SK-N-SH (cell line): ENCODE measurements around the gene POC5. TPM values are rescaled to one million over a fixed set of nuclear protein-coding genes. Genes with fewer than 3 reads are reported as not detected.

Source experiments
- CTCF ChIA-PET: fragments of 300-600, 350-600 bp; formaldehyde crosslinking; extraction: SDS; loops from one replicate; lab custom pipeline; 2021; lab: Yijun Ruan, JAX
- POLR2A ChIA-PET: fragments of 350-600 bp; sonication (Branson Sonifier 250); formaldehyde crosslinking; extraction: SDS; loops from one replicate; lab custom pipeline; 2020; ENCODE audit warnings: antibody characterized with exemption, inconsistent platforms; lab: Yijun Ruan, JAX
- DNase-seq: peaks from one replicate; pipeline ENCODE4 v3.0.0; 2012
- H2AFZ ChIP-seq: fragments of 200-600 bp; sonication (generic); 2 replicates; pipeline ENCODE4 v1.8.1; 2016; ENCODE audit warnings: antibody characterized with exemption, mild to moderate bottlenecking, low read depth
- H3F3A ChIP-seq: fragments of 200-600 bp; sonication (generic); replicated peaks from 2 replicates; pipeline ENCODE3; 2016; ENCODE audit warnings: antibody characterized with exemption, mild to moderate bottlenecking; ENCODE audit not compliant: insufficient read depth
- H3K27ac ChIP-seq, 2 experiments: fragments of 200-500 bp in 1 of 2; fragments of 200-600 bp in 1 of 2; sonication (Bioruptor generic) in 1 of 2; sonication (generic), shearing (Covaris generic) in 1 of 2; 2 replicates each; pipeline versions ENCODE4 v1.5.1 to v1.6.1; 2014 to 2016; ENCODE audit warnings: low read depth in 2 of 2, inconsistent platforms in 1 of 2, low read length in 1 of 2, mild to moderate bottlenecking in 1 of 2, mixed read lengths in 1 of 2
- H3K27me3 ChIP-seq: fragments of 200-600 bp; sonication (generic), shearing (Covaris generic); 2 replicates; pipeline ENCODE4 v1.6.1; 2016; ENCODE audit warnings: mixed run types; ENCODE audit not compliant: insufficient read depth
- H3K36me3 ChIP-seq, 2 experiments: fragments of 200-500 bp in 1 of 2; fragments of 200-600 bp in 1 of 2; sonication (Bioruptor generic) in 1 of 2; sonication (generic) in 1 of 2; replicated peaks in 1 of 2; 2 replicates each; pipeline versions ENCODE3 to v1.5.1; 2014 to 2016; ENCODE audit warnings: low read length in 1 of 2, mild to moderate bottlenecking in 1 of 2; ENCODE audit not compliant: insufficient read depth in 2 of 2, control insufficient read depth in 1 of 2
- H3K4me1 ChIP-seq, 2 experiments: fragments of 200-500 bp in 1 of 2; fragments of 200-600 bp in 1 of 2; sonication (Bioruptor generic) in 1 of 2; sonication (generic), shearing (Covaris generic) in 1 of 2; 2 replicates each; pipeline versions ENCODE4 v1.5.1 to v1.6.1; 2014 to 2016; ENCODE audit warnings: low read depth in 1 of 2, low read length in 1 of 2, mixed run types in 1 of 2; ENCODE audit not compliant: insufficient read depth in 2 of 2, control insufficient read depth in 1 of 2
- H3K4me2 ChIP-seq: fragments of 200-600 bp; sonication (generic), shearing (Covaris generic); 2 replicates; pipeline ENCODE4 v1.6.1; 2017; ENCODE audit warnings: mixed run types
- H3K4me3 ChIP-seq, 2 experiments: fragments of 200-500 bp in 1 of 2; fragments of 200-600 bp in 1 of 2; sonication (Bioruptor generic) in 1 of 2; sonication (generic), shearing (Covaris generic) in 1 of 2; 2 replicates each; pipeline versions ENCODE4 v1.5.1 to v1.8.1; 2014 to 2016; ENCODE audit warnings: low read depth in 2 of 2, inconsistent platforms in 1 of 2, low read length in 1 of 2, mild to moderate bottlenecking in 1 of 2, mixed read lengths in 1 of 2, moderate library complexity in 1 of 2
- H3K79me2 ChIP-seq: fragments of 200-600 bp; sonication (generic); 2 replicates; pipeline ENCODE4 v1.8.1; 2017; ENCODE audit warnings: mild to moderate bottlenecking; ENCODE audit not compliant: insufficient read depth
- H3K9ac ChIP-seq: fragments of 200-600 bp; sonication (generic); 2 replicates; pipeline ENCODE4 v1.6.1; 2017; ENCODE audit warnings: mixed run types
- H3K9me2 ChIP-seq: fragments of 200-600 bp; sonication (generic); 2 replicates; pipeline ENCODE4 v1.6.1; 2017; ENCODE audit warnings: mixed run types
- H3K9me3 ChIP-seq: fragments of 200-600 bp; sonication (generic); 2 replicates; pipeline ENCODE4 v1.6.1; 2017; ENCODE audit warnings: mixed run types, mild to moderate bottlenecking, moderate library complexity
- H4K20me1 ChIP-seq: fragments of 200-600 bp; sonication (generic); 2 replicates; pipeline ENCODE4 v1.6.1; 2017; ENCODE audit warnings: mild to moderate bottlenecking, mixed run types; ENCODE audit not compliant: insufficient read depth
- ELF1 ChIP-seq: IDR thresholded peaks from 2 replicates; pipeline ENCODE4 v1.4.0; 2012
- FOSL2 ChIP-seq: IDR thresholded peaks from 2 replicates; pipeline ENCODE4 v1.4.0; 2012; ENCODE audit warnings: low read depth, mild to moderate bottlenecking, moderate library complexity, borderline replicate concordance
- FOXM1 ChIP-seq: IDR thresholded peaks from 2 replicates; pipeline ENCODE4 v1.4.0; 2012; ENCODE audit warnings: low read depth, mild to moderate bottlenecking
- GATA2 ChIP-seq: sonication (generic); formaldehyde crosslinking; IDR thresholded peaks from 2 replicates; pipeline ENCODE4 v1.5.0; 2020; ENCODE audit warnings: mild to moderate bottlenecking, missing genetic modification reagents
- JUND ChIP-seq: IDR thresholded peaks from 2 replicates; pipeline ENCODE4 v1.4.0; 2012
- MEF2A ChIP-seq: IDR thresholded peaks from 2 replicates; pipeline ENCODE4 v1.4.0; 2012; ENCODE audit warnings: low read depth, borderline replicate concordance
- NRF1 ChIP-seq: IDR thresholded peaks from 2 replicates; pipeline ENCODE4 v1.6.1; 2012; ENCODE audit warnings: low read depth, mild to moderate bottlenecking, low read length
- RAD21 ChIP-seq: IDR thresholded peaks from 2 replicates; pipeline ENCODE4 v1.6.1; 2012; ENCODE audit warnings: mild to moderate bottlenecking, low read length
- RFX5 ChIP-seq: IDR thresholded peaks from 2 replicates; pipeline ENCODE4 v1.6.1; 2012; ENCODE audit warnings: mild to moderate bottlenecking, improper control_type of control experiment, low read length
- RXRA ChIP-seq: IDR thresholded peaks from 2 replicates; pipeline ENCODE4 v1.4.0; 2012; ENCODE audit warnings: low read depth, mild to moderate bottlenecking, borderline replicate concordance
- SIN3A ChIP-seq: IDR thresholded peaks from 2 replicates; pipeline ENCODE4 v1.6.1; 2012; ENCODE audit warnings: low read depth, mild to moderate bottlenecking, low read length, moderate library complexity, borderline replicate concordance
- SMC3 ChIP-seq: IDR thresholded peaks from 2 replicates; pipeline ENCODE4 v1.6.1; 2012; ENCODE audit warnings: low read depth, low read length, improper control_type of control experiment
- TCF12 ChIP-seq: IDR thresholded peaks from 2 replicates; pipeline ENCODE4 v1.4.0; 2012
- TEAD4 ChIP-seq: IDR thresholded peaks from 2 replicates; pipeline ENCODE4 v1.4.0; 2012; ENCODE audit warnings: mild to moderate bottlenecking, borderline replicate concordance; ENCODE audit not compliant: insufficient read depth
- USF1 ChIP-seq: IDR thresholded peaks from 2 replicates; pipeline ENCODE4 v1.4.0; 2012; ENCODE audit warnings: low read depth, borderline replicate concordance
- ZBTB33 ChIP-seq: IDR thresholded peaks from 2 replicates; pipeline ENCODE4 v1.4.0; 2012; ENCODE audit warnings: low read depth, borderline replicate concordance
- WGBS: methylation state at CpG from one replicate; pipeline ENCODE4 v1.1.6; 2017; ENCODE audit warnings: low lambda C conversion rate; 5-methylcytosine and 5-hydroxymethylcytosine counted together
- polyA plus RNA-seq, 3 experiments: library from polyadenylated mRNA; depleted of rRNA; stranded (reverse); fragments of >200 nt; gene quantifications; 2 replicates each; pipeline ENCODE4 v1.2.3, GENCODE V29; 2012
- TF ChIP-seq, protein P1 (sequence below): fragments of 150-350 bp; IDR thresholded peaks from 2 replicates; pipeline ENCODE4 v1.6.1; 2016; ENCODE audit warnings: mild to moderate bottlenecking, low read depth, low read length
- TF ChIP-seq, protein P2 (sequence below): IDR thresholded peaks from 2 replicates; pipeline ENCODE4; 2012

POC5 gene
- polyA plus RNA-seq, 1 of the 3 experiments (the other 2 are of a cell fraction), result 15.9 TPM

GRCh38 chr5:75717082-75717922, at the start of gene POC5 (continued):
- TF ChIP-seq RAD21 (no peak), RXRA (no peak), SIN3A (peak; percentile 96)

GRCh38 chr5:75758116-75758515, 40.9 kb upstream of the POC5 start:
- Histone ChIP-seq H3K4me2 (no peak overlapping the region), H3K36me3 (no peaks in the 10 kb centered on the region), H4K20me1 (no peaks in the 10 kb centered on the region), H3K9ac (no peak overlapping the region), H2AFZ (no peak overlapping the region), H3K27me3 (no peaks in the 10 kb centered on the region), H3K4me1 (peaks cover 0 to 2% of the 10 kb centered on the region in 2 experiments; a peak in 1 of 4 replicates), H3K9me3 (no peaks in the 10 kb centered on the region), H3K9me2 (no peaks in the 10 kb centered on the region; the same call in 1 of the 2 replicates), H3K27ac (no peak overlapping the region), H3K4me3 (no peak overlapping the region), H3K79me2 (no peaks in the 10 kb centered on the region), H3F3A (no peaks in the 10 kb centered on the region)
- 36% methylated on average over 5 of the region's 5 CpGs for WGBS
- ChIA-PET POLR2A (no interaction called here), CTCF (interaction anchor here (0.8 kb wide), 1 partner anchor 34 kb away, joined by 3 read pairs; no protein-coding TSS in a partner anchor)
- TF ChIP-seq ELF1 (no peak), SMC3 (no peak)
- no peak for DNase-seq

DNA sequence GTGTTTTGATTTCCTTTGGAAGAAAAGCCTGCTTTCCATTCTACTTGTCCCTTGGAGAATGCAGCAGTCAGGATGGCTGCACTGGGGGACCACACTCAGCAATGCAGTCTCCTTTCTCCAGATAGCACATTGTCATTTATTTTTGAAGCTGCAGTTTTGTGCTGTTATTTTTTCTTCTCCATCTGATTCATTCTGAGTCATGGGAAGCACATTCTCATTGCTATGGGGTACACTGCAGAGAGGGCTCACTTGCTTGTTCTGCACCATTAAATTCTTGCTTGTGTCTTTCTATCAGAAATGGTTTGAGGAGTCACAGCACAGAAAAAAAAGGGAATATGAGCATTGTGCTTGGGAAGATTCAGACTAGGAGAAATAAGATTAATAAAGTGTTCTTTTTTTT, 39.7 kb upstream of the POC5 start:
- no peak for TF ChIP-seq MEF2A
- TF ChIP-seq, protein P1, sequence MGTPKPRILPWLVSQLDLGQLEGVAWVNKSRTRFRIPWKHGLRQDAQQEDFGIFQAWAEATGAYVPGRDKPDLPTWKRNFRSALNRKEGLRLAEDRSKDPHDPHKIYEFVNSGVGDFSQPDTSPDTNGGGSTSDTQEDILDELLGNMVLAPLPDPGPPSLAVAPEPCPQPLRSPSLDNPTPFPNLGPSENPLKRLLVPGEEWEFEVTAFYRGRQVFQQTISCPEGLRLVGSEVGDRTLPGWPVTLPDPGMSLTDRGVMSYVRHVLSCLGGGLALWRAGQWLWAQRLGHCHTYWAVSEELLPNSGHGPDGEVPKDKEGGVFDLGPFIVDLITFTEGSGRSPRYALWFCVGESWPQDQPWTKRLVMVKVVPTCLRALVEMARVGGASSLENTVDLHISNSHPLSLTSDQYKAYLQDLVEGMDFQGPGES, result no peak
- no peak for TF ChIP-seq SIN3A
- no peak for TF ChIP-seq GATA2
- no peak; the same call in 1 of the 2 replicates for TF ChIP-seq FOSL2
- TF ChIP-seq JUND, result no peak
- TF ChIP-seq, protein P2, sequence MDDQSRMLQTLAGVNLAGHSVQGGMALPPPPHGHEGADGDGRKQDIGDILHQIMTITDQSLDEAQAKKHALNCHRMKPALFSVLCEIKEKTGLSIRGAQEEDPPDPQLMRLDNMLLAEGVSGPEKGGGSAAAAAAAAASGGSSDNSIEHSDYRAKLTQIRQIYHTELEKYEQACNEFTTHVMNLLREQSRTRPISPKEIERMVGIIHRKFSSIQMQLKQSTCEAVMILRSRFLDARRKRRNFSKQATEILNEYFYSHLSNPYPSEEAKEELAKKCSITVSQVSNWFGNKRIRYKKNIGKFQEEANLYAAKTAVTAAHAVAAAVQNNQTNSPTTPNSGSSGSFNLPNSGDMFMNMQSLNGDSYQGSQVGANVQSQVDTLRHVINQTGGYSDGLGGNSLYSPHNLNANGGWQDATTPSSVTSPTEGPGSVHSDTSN, result no peak
- no peak for TF ChIP-seq NRF1
- no peak for TF ChIP-seq FOXM1
- TF ChIP-seq ELF1, result no peak
- no peak for TF ChIP-seq ZBTB33
- no peak for TF ChIP-seq RFX5
- no peak for TF ChIP-seq USF1
- TF ChIP-seq TEAD4, result no peak
- no peak for TF ChIP-seq TCF12

More for the DNA sequence above, 39.7 kb upstream of the POC5 start:
- Histone ChIP-seq H3K9me3 (no peaks in the 10 kb centered on the region), H3F3A (no peaks in the 10 kb centered on the region), H3K27me3 (no peaks in the 10 kb centered on the region), H3K4me2 (no peak overlapping the region), H4K20me1 (no peaks in the 10 kb centered on the region), H2AFZ (no peak overlapping the region), H3K4me3 (no peak overlapping the region; a peak in 1 of 4 replicates), H3K9ac (no peak overlapping the region), H3K9me2 (no peaks in the 10 kb centered on the region; the same call in 1 of the 2 replicates), H3K27ac (no peak overlapping the region), H3K4me1 (peaks cover 0 to 3% of the 10 kb centered on the region in 2 experiments; a peak in 1 of 4 replicates), H3K79me2 (no peaks in the 10 kb centered on the region), H3K36me3 (no peaks in the 10 kb centered on the region)
- DNase-seq, result no peak
- ChIA-PET CTCF (no interaction called here), POLR2A (no interaction called here)
